Kidney (tissue), 14 donors: ENCODE results near the gene DZIP1. TPM values are rescaled to one million over a fixed set of nuclear protein-coding genes. Genes with fewer than 3 reads are reported as not detected.
A peak's percentile ranks its signal among the peaks of the same experiment; 100 is the strongest.

ENCODE experiments used
- DNase-seq, 5 donors: peaks; one replicate each; pipeline ENCODE4 v3.0.0-alpha.2; 2013 to 2020
- FAIRE-seq: peaks from 2 replicates; lab custom pipeline; 2012; peaks lifted over from hg19 to GRCh38; lab: Jason Lieb, UNC
- H3K27ac ChIP-seq, 2 donors: one replicate each; pipeline ENCODE4 v1.7.0; 2013; ENCODE audit warnings: low read depth in 2 of 2, low read length in 2 of 2, inconsistent platforms in 1 of 2
- H3K27me3 ChIP-seq: one replicate; pipeline ENCODE4 v1.7.1; 2013; ENCODE audit warnings: low read length, inconsistent platforms; ENCODE audit not compliant: control insufficient read depth, insufficient read depth
- H3K36me3 ChIP-seq, 3 donors: one replicate each; pipeline versions ENCODE4 v1.7.0 to v1.7.1; 2013; ENCODE audit warnings: low read length in 3 of 3, control low read depth in 1 of 3, inconsistent platforms in 1 of 3; ENCODE audit not compliant: insufficient read depth in 3 of 3, control insufficient read depth in 2 of 3
- H3K4me1 ChIP-seq, 3 donors: one replicate each; pipeline versions ENCODE4 v1.7.0 to v1.7.1; 2013; ENCODE audit warnings: low read length in 3 of 3, inconsistent platforms in 1 of 3, low read depth in 1 of 3; ENCODE audit not compliant: control insufficient read depth in 2 of 3, insufficient read depth in 2 of 3
- H3K4me3 ChIP-seq, 3 donors: one replicate each; pipeline versions ENCODE4 v1.7.0 to v1.8.1; 2013; ENCODE audit warnings: low read length in 3 of 3, control low read depth in 1 of 3, inconsistent platforms in 1 of 3
- H3K9ac ChIP-seq, 3 donors: one replicate each; pipeline versions ENCODE4 v1.7.0 to v1.7.1; 2013; ENCODE audit warnings: low read length in 3 of 3, control low read depth in 1 of 3, inconsistent platforms in 1 of 3
- H3K9me3 ChIP-seq, 3 donors: one replicate each; pipeline versions ENCODE4 v1.7.0 to v1.7.1; 2013; ENCODE audit warnings: low read length in 3 of 3, control low read depth in 1 of 3, inconsistent platforms in 1 of 3; ENCODE audit not compliant: control insufficient read depth in 2 of 3, insufficient read depth in 1 of 3
- CTCF ChIP-seq: IDR thresholded peaks from 3 replicates; pipeline ENCODE4 v1.5.1; 2012; ENCODE audit warnings: mild to moderate bottlenecking, moderate library complexity, borderline replicate concordance; ENCODE audit not compliant: insufficient read depth; ENCODE audit errors: extremely low read depth
- intact Hi-C: fragments of 100-400 bp; cut with DNase I; formaldehyde crosslinking; loops from one replicate; pipeline ENCODE4 v1.11.1; 2022
- polyA plus RNA-seq: library from polyadenylated mRNA; stranded (reverse); fragments of 350-450 nt; fragmentation: Illumina TruSeq; extraction: RNeasy Lipid Tissue Mini Kit (QIAGEN cat#74804); gene quantifications from one replicate; pipeline ENCODE4 v1.2.3, GENCODE V29; 2014; ENCODE audit warnings: low read depth, low replicate concordance; ENCODE audit not compliant: insufficient read depth
- total RNA-seq: library from RNA; stranded (reverse); fragmentation: NEBNext Ultra II Directional; extraction: Animal tissue kit (Norgen Biotek cat#: 25700); gene quantifications from one replicate; pipeline ENCODE4 v1.2.1, GENCODE V29; 2021
- donor health status: control.
- donor health status: control.
- donor health status: control.
- donor health status: control.
- donor health status: control.
- donor health status: DM: yes; HTN: yes; CAD: no.
- donor health status: Normal renal cell carcinoma (clear cell type).

The DZIP1 gene
- total and polyA plus RNA-seq, 2 donors from 2014 or later = 26.7 to 41.4 TPM

- H3K4me1 ChIP-seq = peaks cover 0 to 12% (median 0%) of the 10 kb centered on the region in 3 donors
- no peak overlapping the region for H3K4me3 ChIP-seq
- FAIRE-seq = no peak
- no peak for TF ChIP-seq CTCF
- intact Hi-C loops = no loop called here
- no peak overlapping the region for H3K27ac ChIP-seq
- H3K9ac ChIP-seq = peak overlapping the region in 1 of 3 donors; percentile 34
- H3K36me3 ChIP-seq = no peaks in the 10 kb centered on the region
- no peaks in the 10 kb centered on the region for H3K27me3 ChIP-seq
- H3K9me3 ChIP-seq = no peaks in the 10 kb centered on the region
- DNase-seq = peak in 2 of 5 donors; percentile 30
These were observed 114.3 kb downstream of the DZIP1 start for GRCh38 chr13:95530178-95530577.

Other genes with a start within 250 kb of the DZIP1 start
- gene CLDN10, start 92.0 kb downstream of the DZIP1 start, total RNA-seq = 144 TPM
- gene CLDN10, start 92.0 kb downstream of the DZIP1 start, polyA plus RNA-seq = 174 TPM
- gene DNAJC3, start 32.4 kb upstream of the DZIP1 start, total RNA-seq = 65.9 TPM
- gene DNAJC3, start 32.4 kb upstream of the DZIP1 start, polyA plus RNA-seq = 20.1 TPM